Activated CD8-positive, alpha-beta memory T cell treated with anti-CD3 and anti-CD28 coated beads, Interleukin-2, amount 50 U/mL, for 1 hour (primary cell): Measurements from ENCODE around the gene P2RX5.

ENCODE experiments used
- DNase-seq: peaks from one replicate; pipeline ENCODE4 v3.0.0-alpha.2; 2020; ENCODE audit errors: extremely low read depth

P2RX5 gene

GRCh38 chr17:3657588-3657869 is 38.4 kb downstream of the P2RX5 start:
- DNase-seq: no peak

GRCh38 chr17:3656755-3657587 is 39.0 kb downstream of the P2RX5 start:
- no peak for DNase-seq

- no peak for DNase-seq
Observed at GRCh38 chr17:3656353-3656752, 39.6 kb downstream of the P2RX5 start.

- DNase-seq: no peak
Observed at GRCh38 chr17:3655766-3656165, 40.2 kb downstream of the P2RX5 start.

- no peak for DNase-seq
Observed at GRCh38 chr17:3647769-3648555, 48.0 kb downstream of the P2RX5 start.

- no peak for DNase-seq
Observed at GRCh38 chr17:3647251-3647650, 48.7 kb downstream of the P2RX5 start.

- no peak for DNase-seq
Observed at GRCh38 chr17:3645310-3645709, 50.6 kb downstream of the P2RX5 start.

- DNase-seq: no peak
Observed at GRCh38 chr17:3643889-3644349, 52.0 kb downstream of the P2RX5 start.

- no peak for DNase-seq
Observed at GRCh38 chr17:3641717-3642486, 54.1 kb downstream of the P2RX5 start.

- no peak for DNase-seq
Observed at GRCh38 chr17:3641014-3641413, 54.9 kb downstream of the P2RX5 start.

GRCh38 chr17:3639981-3640596 is 55.9 kb downstream of the P2RX5 start:
- no peak for DNase-seq

- DNase-seq: no peak
Observed at GRCh38 chr17:3636908-3637373, 59.0 kb downstream of the P2RX5 start.

- DNase-seq: peak; percentile 69
Observed at GRCh38 chr17:3636154-3636907, 59.6 kb downstream of the P2RX5 start, which contains the start of the genes CTNS and SHPK. CTNS (plus strand) TSS chr17:3636760; CDS start chr17:3640207, 3,447 bp downstream. SHPK (minus strand) TSS chr17:3636250; CDS start chr17:3636219, 31 bp downstream.

- DNase-seq: no peak
Observed at GRCh38 chr17:3635474-3636153, 60.3 kb downstream of the P2RX5 start.

GRCh38 chr17:3632287-3632686 is 63.7 kb downstream of the P2RX5 start:
- no peak for DNase-seq

- DNase-seq: no peak
Observed at GRCh38 chr17:3630781-3631180, 65.2 kb downstream of the P2RX5 start.

GRCh38 chr17:3627769-3628167 is 68.2 kb downstream of the P2RX5 start:
- no peak for DNase-seq

- no peak for DNase-seq
Observed at GRCh38 chr17:3626831-3627768, 68.9 kb downstream of the P2RX5 start.
